K562 (cell line): ENCODE data around the gene KIAA0513. TPM values are rescaled to one million over a fixed set of nuclear protein-coding genes. Genes with fewer than 3 reads are reported as not detected.

Experiments used
- NCOA1 ChIP-seq: fragments of 450-650 bp; IDR thresholded peaks from 2 replicates; pipeline ENCODE4 v1.6.1; 2016; ENCODE audit warnings: low read depth
- RBBP5 ChIP-seq: fragments of 200-600 bp; sonication (generic); IDR thresholded peaks from 2 replicates; pipeline ENCODE4 v1.6.1; 2012; ENCODE audit warnings: borderline replicate concordance, mild to moderate bottlenecking, low read length, control low read depth, inconsistent platforms; ENCODE audit not compliant: insufficient read depth, poor library complexity, severe bottlenecking
- SIN3A ChIP-seq, 2 experiments: fragments of 150-350 bp in 1 of 2; IDR thresholded peaks; 2 replicates each; pipeline ENCODE4 v1.6.1; 2011 to 2016; ENCODE audit warnings: borderline replicate concordance in 2 of 2, low read depth in 2 of 2, low read length in 2 of 2, mild to moderate bottlenecking in 2 of 2, moderate library complexity in 2 of 2; ENCODE audit not compliant: control insufficient read depth in 1 of 2
- SMC3 ChIP-seq: conservative IDR thresholded peaks from 2 replicates; pipeline ENCODE4 v1.6.1; 2011; ENCODE audit warnings: low read depth, low read length, improper control_type of control experiment; ENCODE audit not compliant: insufficient read depth
- SRSF3 ChIP-seq: fragments of 200-400 bp; formaldehyde crosslinking; IDR thresholded peaks from 2 replicates; pipeline ENCODE4 v1.6.1; 2016; ENCODE audit warnings: mild to moderate bottlenecking, low read length, moderate library complexity; ENCODE audit not compliant: insufficient read depth
- TAF1 ChIP-seq: IDR thresholded peaks from 2 replicates; pipeline ENCODE4 v1.6.1; 2011; ENCODE audit warnings: mild to moderate bottlenecking, low read length, moderate library complexity; ENCODE audit not compliant: insufficient read depth, control insufficient read depth, severe bottlenecking; ENCODE audit errors: extremely low read depth
- ZNF668 ChIP-seq: fragments of 250-450 bp; sonication (Bioruptor Pico); IDR thresholded peaks from 2 replicates; pipeline ENCODE4 v1.8.0; 2022; ENCODE audit warnings: mild to moderate bottlenecking, inconsistent platforms
- polyA plus RNA-seq, 8 experiments: library from polyadenylated mRNA; depleted of rRNA in 4 of 8; stranded (reverse) in 5 of 8; unstranded in 3 of 8; fragments of >200 nt; fragmentation: Nextera tagmentation in 2 of 8; fragmentation: Illumina TruSeq in 1 of 8; extraction: Ambion mirVana in 2 of 8; extraction: Trizol in 1 of 8; gene quantifications; 2 replicates each; pipeline versions ENCODE4 v1.2.1 to v1.2.3, GENCODE V29; 2011 to 2014; ENCODE audit warnings: inconsistent platforms in 1 of 8, missing spikeins in 1 of 8
- total RNA-seq, 7 experiments: library from RNA; depleted of rRNA in 6 of 7; stranded (reverse); fragments of >200 nt in 6 of 7; fragmentation: Illumina TruSeq in 2 of 7; extraction: Trizol in 2 of 7; gene quantifications; 2 replicates each; pipeline versions ENCODE4 v1.2.1 to v1.2.3, GENCODE V29; 2011 to 2021; ENCODE audit warnings: low replicate concordance in 1 of 7
- TF ChIP-seq, protein P1 (sequence below): fragments of 250-450 bp; sonication (Bioruptor Pico); IDR thresholded peaks from 2 replicates; pipeline ENCODE4 v1.9.0; 2021; ENCODE audit warnings: mild to moderate bottlenecking
- TF ChIP-seq, protein P2 (sequence below): sonication (generic); formaldehyde crosslinking; IDR thresholded peaks from 2 replicates; pipeline ENCODE4 v1.5.0; 2020; ENCODE audit warnings: missing genetic modification reagents
- TF ChIP-seq, protein P3 (sequence below), 2 experiments: fragments of 450-650 bp; IDR thresholded peaks; 2 replicates each; pipeline ENCODE4 v1.6.1; 2018; ENCODE audit warnings: mild to moderate bottlenecking in 2 of 2, low read depth in 1 of 2; ENCODE audit not compliant: partially characterized antibody in 2 of 2
- TF ChIP-seq, protein P4 (sequence below): fragments of 450-650 bp; IDR thresholded peaks from 2 replicates; pipeline ENCODE4 v1.6.1; 2016; ENCODE audit warnings: borderline replicate concordance
- TF ChIP-seq, protein P5 (sequence below), 2 experiments: fragments of 200-800 bp in 1 of 2; sonication (Bioruptor generic) in 1 of 2; sonication (generic) in 1 of 2; formaldehyde crosslinking in 1 of 2; IDR thresholded peaks in 1 of 2; conservative IDR thresholded peaks in 1 of 2; 2 replicates each; pipeline versions ENCODE4 v1.5.0 to v1.6.1; 2016 to 2020; ENCODE audit warnings: missing compliant biosample characterization in 1 of 2, missing genetic modification characterization in 1 of 2, missing genetic modification reagents in 1 of 2

Gene KIAA0513
- total and polyA plus RNA-seq, 9 of the 15 experiments (the other 6 are each of a cell fraction or from before 2014, with no cell fraction given) = 0.18 to 13.7 (median 10.2) TPM

DNA sequence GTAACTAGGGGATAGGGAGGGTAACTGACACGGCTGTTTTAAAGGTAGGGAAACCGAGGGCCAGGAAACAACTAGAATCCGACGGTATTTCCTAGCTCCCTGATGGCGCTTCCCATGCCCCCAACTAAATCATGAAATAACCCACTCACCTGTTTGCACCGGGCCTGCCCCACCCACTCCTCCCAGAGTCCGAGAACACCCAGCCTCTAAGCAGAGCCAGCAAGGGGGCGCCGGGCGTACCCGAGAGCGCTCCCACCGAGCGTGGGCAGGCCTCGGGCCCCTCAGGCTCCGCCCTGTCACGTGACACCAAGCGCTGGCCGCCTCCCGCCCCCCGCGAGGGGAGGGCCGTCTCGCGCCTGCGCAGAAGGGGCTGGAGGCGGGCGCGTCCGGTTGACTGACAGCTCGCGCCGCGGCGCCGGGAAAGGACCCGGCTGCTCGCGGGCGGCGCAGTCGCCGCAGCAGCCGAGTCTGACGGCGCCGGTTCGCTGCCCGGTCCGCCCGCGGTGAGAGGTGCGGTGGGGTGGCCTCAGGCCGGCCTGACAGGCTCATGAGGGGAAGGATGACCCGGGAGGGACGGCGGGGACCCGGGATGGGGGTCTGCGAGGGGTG, at the start of gene KIAA0513 (continued):
- TF ChIP-seq ZNF668 (CRISPR knock-in tag) (peak; percentile 64; the same call in 1 of the 2 replicates), NCOA1 (no peak), SIN3A (IDR thresholded peaks at IDR 0.05; ENCODE audit: borderline replicate concordance in 2 of 2, control insufficient read depth in 1 of 2, low read depth in 2 of 2, low read length in 2 of 2) (peak; percentile 23 to 69; a peak in 1 of 4 replicates), RBBP5 (no peak), SMC3 (peak; percentile 29; the same call in 1 of the 2 replicates), TAF1 (no peak), SRSF3 (no peak)
- TF ChIP-seq, protein P1, sequence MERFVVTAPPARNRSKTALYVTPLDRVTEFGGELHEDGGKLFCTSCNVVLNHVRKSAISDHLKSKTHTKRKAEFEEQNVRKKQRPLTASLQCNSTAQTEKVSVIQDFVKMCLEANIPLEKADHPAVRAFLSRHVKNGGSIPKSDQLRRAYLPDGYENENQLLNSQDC (CRISPR knock-in tag) = no peak
- TF ChIP-seq, protein P2, sequence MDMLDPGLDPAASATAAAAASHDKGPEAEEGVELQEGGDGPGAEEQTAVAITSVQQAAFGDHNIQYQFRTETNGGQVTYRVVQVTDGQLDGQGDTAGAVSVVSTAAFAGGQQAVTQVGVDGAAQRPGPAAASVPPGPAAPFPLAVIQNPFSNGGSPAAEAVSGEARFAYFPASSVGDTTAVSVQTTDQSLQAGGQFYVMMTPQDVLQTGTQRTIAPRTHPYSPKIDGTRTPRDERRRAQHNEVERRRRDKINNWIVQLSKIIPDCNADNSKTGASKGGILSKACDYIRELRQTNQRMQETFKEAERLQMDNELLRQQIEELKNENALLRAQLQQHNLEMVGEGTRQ (CRISPR knock-in tag) = peak; percentile 97
- TF ChIP-seq, protein P3, sequence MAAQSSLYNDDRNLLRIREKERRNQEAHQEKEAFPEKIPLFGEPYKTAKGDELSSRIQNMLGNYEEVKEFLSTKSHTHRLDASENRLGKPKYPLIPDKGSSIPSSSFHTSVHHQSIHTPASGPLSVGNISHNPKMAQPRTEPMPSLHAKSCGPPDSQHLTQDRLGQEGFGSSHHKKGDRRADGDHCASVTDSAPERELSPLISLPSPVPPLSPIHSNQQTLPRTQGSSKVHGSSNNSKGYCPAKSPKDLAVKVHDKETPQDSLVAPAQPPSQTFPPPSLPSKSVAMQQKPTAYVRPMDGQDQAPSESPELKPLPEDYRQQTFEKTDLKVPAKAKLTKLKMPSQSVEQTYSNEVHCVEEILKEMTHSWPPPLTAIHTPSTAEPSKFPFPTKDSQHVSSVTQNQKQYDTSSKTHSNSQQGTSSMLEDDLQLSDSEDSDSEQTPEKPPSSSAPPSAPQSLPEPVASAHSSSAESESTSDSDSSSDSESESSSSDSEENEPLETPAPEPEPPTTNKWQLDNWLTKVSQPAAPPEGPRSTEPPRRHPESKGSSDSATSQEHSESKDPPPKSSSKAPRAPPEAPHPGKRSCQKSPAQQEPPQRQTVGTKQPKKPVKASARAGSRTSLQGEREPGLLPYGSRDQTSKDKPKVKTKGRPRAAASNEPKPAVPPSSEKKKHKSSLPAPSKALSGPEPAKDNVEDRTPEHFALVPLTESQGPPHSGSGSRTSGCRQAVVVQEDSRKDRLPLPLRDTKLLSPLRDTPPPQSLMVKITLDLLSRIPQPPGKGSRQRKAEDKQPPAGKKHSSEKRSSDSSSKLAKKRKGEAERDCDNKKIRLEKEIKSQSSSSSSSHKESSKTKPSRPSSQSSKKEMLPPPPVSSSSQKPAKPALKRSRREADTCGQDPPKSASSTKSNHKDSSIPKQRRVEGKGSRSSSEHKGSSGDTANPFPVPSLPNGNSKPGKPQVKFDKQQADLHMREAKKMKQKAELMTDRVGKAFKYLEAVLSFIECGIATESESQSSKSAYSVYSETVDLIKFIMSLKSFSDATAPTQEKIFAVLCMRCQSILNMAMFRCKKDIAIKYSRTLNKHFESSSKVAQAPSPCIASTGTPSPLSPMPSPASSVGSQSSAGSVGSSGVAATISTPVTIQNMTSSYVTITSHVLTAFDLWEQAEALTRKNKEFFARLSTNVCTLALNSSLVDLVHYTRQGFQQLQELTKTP (IDR thresholded peaks at IDR 0.05; ENCODE audit: low read depth in 1 of 2, partially characterized antibody in 2 of 2) = peak in 1 of 2 experiments; percentile 18
- TF ChIP-seq, protein P4, sequence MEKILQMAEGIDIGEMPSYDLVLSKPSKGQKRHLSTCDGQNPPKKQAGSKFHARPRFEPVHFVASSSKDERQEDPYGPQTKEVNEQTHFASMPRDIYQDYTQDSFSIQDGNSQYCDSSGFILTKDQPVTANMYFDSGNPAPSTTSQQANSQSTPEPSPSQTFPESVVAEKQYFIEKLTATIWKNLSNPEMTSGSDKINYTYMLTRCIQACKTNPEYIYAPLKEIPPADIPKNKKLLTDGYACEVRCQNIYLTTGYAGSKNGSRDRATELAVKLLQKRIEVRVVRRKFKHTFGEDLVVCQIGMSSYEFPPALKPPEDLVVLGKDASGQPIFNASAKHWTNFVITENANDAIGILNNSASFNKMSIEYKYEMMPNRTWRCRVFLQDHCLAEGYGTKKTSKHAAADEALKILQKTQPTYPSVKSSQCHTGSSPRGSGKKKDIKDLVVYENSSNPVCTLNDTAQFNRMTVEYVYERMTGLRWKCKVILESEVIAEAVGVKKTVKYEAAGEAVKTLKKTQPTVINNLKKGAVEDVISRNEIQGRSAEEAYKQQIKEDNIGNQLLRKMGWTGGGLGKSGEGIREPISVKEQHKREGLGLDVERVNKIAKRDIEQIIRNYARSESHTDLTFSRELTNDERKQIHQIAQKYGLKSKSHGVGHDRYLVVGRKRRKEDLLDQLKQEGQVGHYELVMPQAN = peak; percentile 57; the same call in 1 of the 2 replicates
- TF ChIP-seq, protein P5, sequence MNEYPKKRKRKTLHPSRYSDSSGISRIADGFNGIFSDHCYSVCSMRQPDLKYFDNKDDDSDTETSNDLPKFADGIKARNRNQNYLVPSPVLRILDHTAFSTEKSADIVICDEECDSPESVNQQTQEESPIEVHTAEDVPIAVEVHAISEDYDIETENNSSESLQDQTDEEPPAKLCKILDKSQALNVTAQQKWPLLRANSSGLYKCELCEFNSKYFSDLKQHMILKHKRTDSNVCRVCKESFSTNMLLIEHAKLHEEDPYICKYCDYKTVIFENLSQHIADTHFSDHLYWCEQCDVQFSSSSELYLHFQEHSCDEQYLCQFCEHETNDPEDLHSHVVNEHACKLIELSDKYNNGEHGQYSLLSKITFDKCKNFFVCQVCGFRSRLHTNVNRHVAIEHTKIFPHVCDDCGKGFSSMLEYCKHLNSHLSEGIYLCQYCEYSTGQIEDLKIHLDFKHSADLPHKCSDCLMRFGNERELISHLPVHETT (CRISPR knock-in tag; conservative IDR thresholded peaks at IDR 0.05 in 1 of 2, IDR thresholded peaks at IDR 0.05 in 1 of 2) = no peak
